WTC11 (cell line): ENCODE results near the gene GART.

ENCODE experiments used
- ATF1 ChIP-seq: sonication (generic); formaldehyde crosslinking; IDR thresholded peaks from 2 replicates; pipeline ENCODE4 v1.8.1; 2023; ENCODE audit warnings: mild to moderate bottlenecking, moderate library complexity, missing genetic modification reagents
- CREB1 ChIP-seq: sonication (generic); formaldehyde crosslinking; IDR thresholded peaks from 2 replicates; pipeline ENCODE4 v1.8.0; 2023; ENCODE audit warnings: mild to moderate bottlenecking, missing genetic modification reagents
- CTCF ChIP-seq: fragments of 200-600 bp; IDR thresholded peaks from 2 replicates; pipeline ENCODE4 v1.8.0; 2022; ENCODE audit warnings: antibody characterized with exemption
- E2F4 ChIP-seq: sonication (generic); formaldehyde crosslinking; IDR thresholded peaks from 2 replicates; pipeline ENCODE4 v1.8.1; 2022; ENCODE audit warnings: low read depth, mild to moderate bottlenecking, moderate library complexity, missing genetic modification reagents, borderline replicate concordance
- ELF4 ChIP-seq: sonication (generic); formaldehyde crosslinking; IDR thresholded peaks from 2 replicates; pipeline ENCODE4 v1.8.1; 2022; ENCODE audit warnings: low read depth, mild to moderate bottlenecking, moderate library complexity, missing genetic modification reagents
- GTF2I ChIP-seq: fragments of 250-450 bp; sonication (Bioruptor Pico); conservative IDR thresholded peaks from 2 replicates; pipeline ENCODE4 v1.4.0; 2021; ENCODE audit warnings: mild to moderate bottlenecking
- MAX ChIP-seq: sonication (generic); formaldehyde crosslinking; IDR thresholded peaks from 2 replicates; pipeline ENCODE4 v1.8.0; 2022; ENCODE audit warnings: mild to moderate bottlenecking, missing genetic modification reagents
- RELA ChIP-seq: sonication (generic); formaldehyde crosslinking; IDR thresholded peaks from 2 replicates; pipeline ENCODE4 v1.8.1; 2022; ENCODE audit warnings: missing genetic modification reagents, mild to moderate bottlenecking, borderline replicate concordance
- SMAD3 ChIP-seq: sonication (generic); formaldehyde crosslinking; IDR thresholded peaks from 2 replicates; pipeline ENCODE4 v1.8.0; 2022; ENCODE audit warnings: missing genetic modification reagents, mild to moderate bottlenecking, borderline replicate concordance
- USF2 ChIP-seq: sonication (generic); formaldehyde crosslinking; IDR thresholded peaks from 2 replicates; pipeline ENCODE4 v1.8.1; 2023; ENCODE audit warnings: mild to moderate bottlenecking, missing genetic modification reagents, moderate library complexity
- ZBTB43 ChIP-seq: sonication (generic); formaldehyde crosslinking; IDR thresholded peaks from 2 replicates; pipeline ENCODE4 v1.8.1; 2023; ENCODE audit warnings: mild to moderate bottlenecking, missing genetic modification reagents
- ZNF121 ChIP-seq: sonication (generic); formaldehyde crosslinking; IDR thresholded peaks from 2 replicates; pipeline ENCODE4 v1.8.0; 2023; ENCODE audit warnings: missing genetic modification reagents
- ZNF281 ChIP-seq: sonication (generic); formaldehyde crosslinking; IDR thresholded peaks from 2 replicates; pipeline ENCODE4 v1.8.0; 2023; ENCODE audit warnings: mild to moderate bottlenecking, missing genetic modification reagents

GRCh38 chr21:33546086-33546485 is 4.2 kb upstream of the GART start:
- TF ChIP-seq CTCF: no peak
- no peak for TF ChIP-seq ZBTB43
- no peak for TF ChIP-seq GTF2I (CRISPR knock-in tag)
- no peak for TF ChIP-seq ZNF121
- no peak for TF ChIP-seq USF2 (CRISPR knock-in tag)
- no peak for TF ChIP-seq ATF1 (CRISPR knock-in tag)
- TF ChIP-seq CREB1: no peak
- no peak for TF ChIP-seq ELF4 (CRISPR knock-in tag)
- TF ChIP-seq SMAD3: no peak
- no peak for TF ChIP-seq RELA (CRISPR knock-in tag)
- TF ChIP-seq MAX (CRISPR knock-in tag): no peak
- TF ChIP-seq ZNF281: no peak
- TF ChIP-seq E2F4: no peak
